Body of pancreas (tissue), 4 donors: Measurements from ENCODE around the gene ARL13B.

ENCODE experiments used
- CTCF ChIP-seq, 7 experiments: fragments of 450-650 bp in 4 of 7; fragments of 200-600 bp in 3 of 7; sonication (generic) in 3 of 7; IDR thresholded peaks; one replicate each; pipeline ENCODE4 v1.5.1; 2016 to 2019; ENCODE audit warnings: antibody characterized with exemption in 7 of 7
- POLR2A ChIP-seq, 3 donors: fragments of 450-650 bp; IDR thresholded peaks; one replicate each; pipeline ENCODE4 v1.6.1; 2016; ENCODE audit warnings: antibody characterized with exemption in 3 of 3, mild to moderate bottlenecking in 2 of 3

GRCh38 chr3:93984618-93985017, 4.7 kb downstream of the ARL13B start:
- TF ChIP-seq POLR2A (IDR thresholded peaks at IDR 0.05) (no peak), CTCF (IDR thresholded peaks at IDR 0.05) (no peak)
